D721Med (cell line): ENCODE measurements around the gene PCDHB14.
"Not testable (repeated sequence)": the region's sequence is repeated elsewhere in the genome, so short reads cannot be mapped to it uniquely, and the experiment has no call there.

Experiments
- DNase-seq: peaks from one replicate; pipeline ENCODE4 v3.0.0; 2011; ENCODE audit warnings: low spot score; ENCODE audit not compliant: insufficient read length
- FAIRE-seq: peaks from 2 replicates; lab custom pipeline; 2011; peaks lifted over from hg19 to GRCh38; lab: Jason Lieb, UNC
- CTCF ChIP-seq: IDR thresholded peaks from 2 replicates; pipeline ENCODE4 v1.5.1; 2012; ENCODE audit warnings: mild to moderate bottlenecking, control low read depth; ENCODE audit not compliant: insufficient read depth; ENCODE audit errors: missing control alignments

Gene PCDHB14

GRCh38 chr5:141208478-141208877, 14.7 kb upstream of the PCDHB14 start, which contains the start of gene PCDHB12:
TSS of gene PCDHB12 (plus strand) at chr5:141208719. CDS start at chr5:141208908, 189 bp downstream.
- no peak for DNase-seq
- no peak for FAIRE-seq
- no peak for TF ChIP-seq CTCF

- FAIRE-seq, DNase-seq: not testable (repeated sequence)
Measured at GRCh38 chr5:141210281-141210680, 12.9 kb upstream of the PCDHB14 start.

- not testable (repeated sequence) for DNase-seq, FAIRE-seq
Measured at GRCh38 chr5:141210849-141211248, 12.3 kb upstream of the PCDHB14 start.

- FAIRE-seq = peak; percentile 93
- not testable (repeated sequence) for DNase-seq
Measured at GRCh38 chr5:141213656-141214339, 9.3 kb upstream of the PCDHB14 start, which contains the start of gene PCDHB13. TSS of gene PCDHB13 (plus strand) at chr5:141213919. CDS start at chr5:141214124, 205 bp downstream.

- FAIRE-seq, DNase-seq: not testable (repeated sequence)
Measured at GRCh38 chr5:141214583-141214982, 8.6 kb upstream of the PCDHB14 start.

- not testable (repeated sequence) for FAIRE-seq, DNase-seq
Measured at GRCh38 chr5:141215504-141215903, 7.6 kb upstream of the PCDHB14 start.

- FAIRE-seq = not testable (repeated sequence)
Measured at GRCh38 chr5:141216035-141216434, 7.1 kb upstream of the PCDHB14 start.

GRCh38 chr5:141224844-141225243, 1.7 kb downstream of the PCDHB14 start:
- not testable (repeated sequence) for FAIRE-seq, DNase-seq

More at GRCh38 chr5:141216035-141216434, 7.1 kb upstream of the PCDHB14 start:
- DNase-seq = not testable (repeated sequence)

- not testable (repeated sequence) for DNase-seq, FAIRE-seq
Measured at GRCh38 chr5:141225421-141225820, 2.3 kb downstream of the PCDHB14 start.

GRCh38 chr5:141234109-141234667, 11.0 kb downstream of the PCDHB14 start:
- peak; percentile 38 for TF ChIP-seq CTCF
- FAIRE-seq (no peak), DNase-seq (no peak)

- not testable (repeated sequence) for FAIRE-seq, DNase-seq
Measured at GRCh38 chr5:141235922-141236321, 12.8 kb downstream of the PCDHB14 start.

- no peak for DNase-seq
- no peak for TF ChIP-seq CTCF
- FAIRE-seq = no peak
Measured at GRCh38 chr5:141236516-141237313, 13.6 kb downstream of the PCDHB14 start.
